ENCODE measurements around the gene REC8. TPM values are rescaled to one million over a fixed set of nuclear protein-coding genes. Genes with fewer than 3 reads are reported as not detected.
A peak's percentile ranks its signal among the peaks of the same experiment; 100 is the strongest.

REC8 gene
- total and polyA plus RNA-seq, 2 of the 13 experiments (the other 11 are each of a cell fraction or from before 2014, with no cell fraction given), result 3.4 to 14.7 TPM

GRCh38 chr14:24130717-24131548, 40.9 kb upstream of the REC8 start (continued):
- TF ChIP-seq SRSF4 (IDR thresholded peaks at IDR 0.05; ENCODE audit: low read depth, low read length, poor library complexity, severe bottlenecking), result no peak
- TF ChIP-seq ASH2L (IDR thresholded peaks at IDR 0.05; ENCODE audit: insufficient read length, low read depth, low read length), result peak; percentile 32
- TF ChIP-seq BATF2 (CRISPR knock-in tag; IDR thresholded peaks at IDR 0.05), result 0 out of 2 replicates have a peak, but pooled peaks have one; percentile 69
- peak; percentile 87; the same call in 1 of the 2 replicates for TF ChIP-seq ZNF724P (CRISPR knock-in tag; IDR thresholded peaks at IDR 0.05; ENCODE audit: borderline replicate concordance)
- TF ChIP-seq SALL1 (CRISPR knock-in tag; IDR thresholded peaks at IDR 0.05), result peak; percentile 83
- no peak for TF ChIP-seq ARID3A (IDR thresholded peaks at IDR 0.05; ENCODE audit: low read depth, low read length)
- no peak; the same call in 1 of the 2 replicates for TF ChIP-seq NFIB (CRISPR knock-in tag; IDR thresholded peaks at IDR 0.05; ENCODE audit: borderline replicate concordance)
- TF ChIP-seq LCORL (IDR thresholded peaks at IDR 0.05), result no peak
- TF ChIP-seq LCORL (CRISPR knock-in tag; IDR thresholded peaks at IDR 0.05), result peak; percentile 82
- TF ChIP-seq MIER2 (CRISPR knock-in tag; IDR thresholded peaks at IDR 0.05), result no peak
- peak; percentile 62 for TF ChIP-seq PPARG (CRISPR knock-in tag; conservative IDR thresholded peaks at IDR 0.05)
- peak; percentile 77; the same call in 1 of the 2 replicates for TF ChIP-seq ZGPAT (CRISPR knock-in tag; IDR thresholded peaks at IDR 0.05)
- TF ChIP-seq, protein P1, sequence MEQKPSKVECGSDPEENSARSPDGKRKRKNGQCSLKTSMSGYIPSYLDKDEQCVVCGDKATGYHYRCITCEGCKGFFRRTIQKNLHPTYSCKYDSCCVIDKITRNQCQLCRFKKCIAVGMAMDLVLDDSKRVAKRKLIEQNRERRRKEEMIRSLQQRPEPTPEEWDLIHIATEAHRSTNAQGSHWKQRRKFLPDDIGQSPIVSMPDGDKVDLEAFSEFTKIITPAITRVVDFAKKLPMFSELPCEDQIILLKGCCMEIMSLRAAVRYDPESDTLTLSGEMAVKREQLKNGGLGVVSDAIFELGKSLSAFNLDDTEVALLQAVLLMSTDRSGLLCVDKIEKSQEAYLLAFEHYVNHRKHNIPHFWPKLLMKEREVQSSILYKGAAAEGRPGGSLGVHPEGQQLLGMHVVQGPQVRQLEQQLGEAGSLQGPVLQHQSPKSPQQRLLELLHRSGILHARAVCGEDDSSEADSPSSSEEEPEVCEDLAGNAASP (CRISPR knock-in tag; IDR thresholded peaks at IDR 0.05; ENCODE audit: borderline replicate concordance), result peak; percentile 49; the same call in 1 of the 2 replicates
- TF ChIP-seq BRF2 (CRISPR knock-in tag; IDR thresholded peaks at IDR 0.05), result peak; percentile 27; the same call in 1 of the 2 replicates
- no peak for TF ChIP-seq ZSCAN12 (CRISPR knock-in tag; IDR thresholded peaks at IDR 0.05)
- 0 out of 2 replicates have a peak, but pooled peaks have one; percentile 69 for TF ChIP-seq ZNF260 (CRISPR knock-in tag; IDR thresholded peaks at IDR 0.05; ENCODE audit: borderline replicate concordance, low read depth)
- TF ChIP-seq ZNF160 (CRISPR knock-in tag; IDR thresholded peaks at IDR 0.05), result peak; percentile 12; the same call in 1 of the 2 replicates
- TF ChIP-seq, protein P2, sequence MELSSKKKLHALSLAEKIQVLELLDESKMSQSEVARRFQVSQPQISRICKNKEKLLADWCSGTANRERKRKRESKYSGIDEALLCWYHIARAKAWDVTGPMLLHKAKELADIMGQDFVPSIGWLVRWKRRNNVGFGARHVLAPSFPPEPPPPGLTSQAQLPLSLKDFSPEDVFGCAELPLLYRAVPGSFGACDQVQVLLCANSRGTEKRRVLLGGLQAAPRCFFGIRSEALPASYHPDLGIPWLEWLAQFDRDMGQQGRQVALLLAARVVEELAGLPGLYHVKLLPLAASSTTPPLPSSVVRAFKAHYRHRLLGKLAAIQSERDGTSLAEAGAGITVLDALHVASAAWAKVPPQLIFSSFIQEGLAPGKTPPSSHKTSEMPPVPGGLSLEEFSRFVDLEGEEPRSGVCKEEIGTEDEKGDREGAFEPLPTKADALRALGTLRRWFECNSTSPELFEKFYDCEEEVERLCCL (CRISPR knock-in tag; IDR thresholded peaks at IDR 0.05; ENCODE audit: borderline replicate concordance), result no peak
- no peak for TF ChIP-seq NRL (CRISPR knock-in tag; IDR thresholded peaks at IDR 0.05; ENCODE audit: borderline replicate concordance)

All from HepG2 (cell line).